ENCODE measurements around the gene KIFAP3.

DNA sequence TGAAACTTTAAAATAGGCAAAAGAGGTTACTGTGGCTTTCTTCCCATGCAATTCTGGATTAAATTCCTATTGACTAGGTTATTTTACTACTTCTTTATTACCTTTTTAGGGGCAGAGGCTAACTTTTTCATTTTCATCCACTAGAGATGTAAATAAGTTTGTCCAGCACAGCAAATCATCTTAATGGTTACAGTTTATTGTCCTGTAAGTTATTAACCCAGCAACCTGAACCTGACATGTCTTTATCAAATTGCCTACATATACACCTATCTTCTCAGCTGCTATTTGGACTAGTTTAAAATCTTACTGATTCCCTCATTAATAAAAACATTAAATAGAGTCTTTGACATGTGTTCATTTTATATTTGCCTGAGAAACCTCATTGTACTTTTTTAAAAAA lies 173.9 kb downstream of the KIFAP3 start:
- TF ChIP-seq, protein P1, sequence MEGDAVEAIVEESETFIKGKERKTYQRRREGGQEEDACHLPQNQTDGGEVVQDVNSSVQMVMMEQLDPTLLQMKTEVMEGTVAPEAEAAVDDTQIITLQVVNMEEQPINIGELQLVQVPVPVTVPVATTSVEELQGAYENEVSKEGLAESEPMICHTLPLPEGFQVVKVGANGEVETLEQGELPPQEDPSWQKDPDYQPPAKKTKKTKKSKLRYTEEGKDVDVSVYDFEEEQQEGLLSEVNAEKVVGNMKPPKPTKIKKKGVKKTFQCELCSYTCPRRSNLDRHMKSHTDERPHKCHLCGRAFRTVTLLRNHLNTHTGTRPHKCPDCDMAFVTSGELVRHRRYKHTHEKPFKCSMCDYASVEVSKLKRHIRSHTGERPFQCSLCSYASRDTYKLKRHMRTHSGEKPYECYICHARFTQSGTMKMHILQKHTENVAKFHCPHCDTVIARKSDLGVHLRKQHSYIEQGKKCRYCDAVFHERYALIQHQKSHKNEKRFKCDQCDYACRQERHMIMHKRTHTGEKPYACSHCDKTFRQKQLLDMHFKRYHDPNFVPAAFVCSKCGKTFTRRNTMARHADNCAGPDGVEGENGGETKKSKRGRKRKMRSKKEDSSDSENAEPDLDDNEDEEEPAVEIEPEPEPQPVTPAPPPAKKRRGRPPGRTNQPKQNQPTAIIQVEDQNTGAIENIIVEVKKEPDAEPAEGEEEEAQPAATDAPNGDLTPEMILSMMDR (IDR thresholded peaks at IDR 0.05) = no peak
- no peak for TF ChIP-seq POLR2A (IDR thresholded peaks at IDR 0.05)

Data from esophagus squamous epithelium (tissue), 4 donors.